H54 (cell line): ENCODE measurements around the gene SYNE1.
"Not testable (repeated sequence)": the region's sequence is repeated elsewhere in the genome, so short reads cannot be mapped to it uniquely, and the experiment has no call there.

Experiments used
- DNase-seq: peaks from one replicate; pipeline ENCODE4 v3.0.0; 2011; ENCODE audit warnings: low spot score, mixed read lengths; ENCODE audit not compliant: insufficient read length
- FAIRE-seq: peaks from 3 replicates; lab custom pipeline; 2011; peaks lifted over from hg19 to GRCh38; lab: Jason Lieb, UNC
- POLR2A ChIP-seq: IDR thresholded peaks from 2 replicates; pipeline ENCODE4 v1.6.1; 2011; ENCODE audit warnings: low read depth, mild to moderate bottlenecking, low read length

The SYNE1 gene

GRCh38 chr6:152355166-152355565 is 282.0 kb downstream of the SYNE1 start:
- DNase-seq (no peak), FAIRE-seq (no peak)
- no peak for TF ChIP-seq POLR2A

GRCh38 chr6:152353440-152353839 is 283.7 kb downstream of the SYNE1 start:
- DNase-seq (no peak), FAIRE-seq (no peak)
- TF ChIP-seq POLR2A: no peak

GRCh38 chr6:152351742-152352141 is 285.4 kb downstream of the SYNE1 start:
- no peak for FAIRE-seq
- DNase-seq: no peak
- TF ChIP-seq POLR2A: no peak

- TF ChIP-seq POLR2A: no peak
- no peak for DNase-seq
- no peak for FAIRE-seq
Measured at GRCh38 chr6:152351110-152351509, 286.1 kb downstream of the SYNE1 start.

GRCh38 chr6:152348116-152348515 is 289.0 kb downstream of the SYNE1 start:
- FAIRE-seq (no peak), DNase-seq (no peak)
- TF ChIP-seq POLR2A: no peak

- no peak for TF ChIP-seq POLR2A
- FAIRE-seq (no peak), DNase-seq (no peak)
Measured at GRCh38 chr6:152343735-152344360, 293.3 kb downstream of the SYNE1 start.

GRCh38 chr6:152341596-152341995 is 295.6 kb downstream of the SYNE1 start:
- FAIRE-seq (no peak), DNase-seq (no peak)
- TF ChIP-seq POLR2A: no peak

GRCh38 chr6:152338335-152339125 is 298.6 kb downstream of the SYNE1 start:
- no peak for DNase-seq
- no peak for TF ChIP-seq POLR2A
- peak; percentile 78 for FAIRE-seq

GRCh38 chr6:152334555-152334954 is 302.6 kb downstream of the SYNE1 start:
- no peak for TF ChIP-seq POLR2A
- DNase-seq (no peak), FAIRE-seq (no peak)

- FAIRE-seq (no peak), DNase-seq (no peak)
- TF ChIP-seq POLR2A: no peak
Measured at GRCh38 chr6:152330961-152331360, 306.2 kb downstream of the SYNE1 start.

- DNase-seq: no peak
- no peak for FAIRE-seq
- TF ChIP-seq POLR2A: no peak
Measured at GRCh38 chr6:152329638-152330448, 307.3 kb downstream of the SYNE1 start.

- not testable (repeated sequence) for FAIRE-seq, DNase-seq
Measured at GRCh38 chr6:152328200-152328599, 309.0 kb downstream of the SYNE1 start.

GRCh38 chr6:152323376-152323775 is 313.8 kb downstream of the SYNE1 start:
- DNase-seq (no peak), FAIRE-seq (no peak)
- no peak for TF ChIP-seq POLR2A

- no peak for TF ChIP-seq POLR2A
- FAIRE-seq (no peak), DNase-seq (no peak)
Measured at GRCh38 chr6:152318278-152318677, 318.9 kb downstream of the SYNE1 start.
